K562 (cell line): Measurements from ENCODE around the gene GJD2. TPM values are rescaled to one million over a fixed set of nuclear protein-coding genes. Genes with fewer than 3 reads are reported as not detected.
A peak's percentile ranks its signal among the peaks of the same experiment; 100 is the strongest.

Experiments
- ATAC-seq: fragments of 200-7000 bp; cut with Tn5 transposase; 3 replicates; pipeline ENCODE4 v1.9.1; 2020; ENCODE audit warnings: moderate library complexity
- BruUV-seq: library from RNA; stranded (reverse); fragments of 400-500 nt; replicated peaks from 2 replicates; lab custom pipeline; 2021; lab: Mats Ljungman, UMichigan
- CTCF ChIA-PET: fragments of 300-600 bp; formaldehyde crosslinking; extraction: SDS; loops from one replicate; lab custom pipeline; 2021; ENCODE audit warnings: low intra/inter-chr PET ratio; lab: Yijun Ruan, JAX
- POLR2A ChIA-PET: fragments of 300-600, 350-650 bp; sonication (Branson Sonifier 250); formaldehyde crosslinking; extraction: SDS; loops from one replicate; lab custom pipeline; 2021; ENCODE audit warnings: antibody characterized with exemption, inconsistent platforms; lab: Yijun Ruan, JAX
- DNase-seq, 4 experiments: peaks; one replicate each; pipeline versions ENCODE4 v3.0.0 to v3.0.0-alpha.2; 2011 to 2018; ENCODE audit warnings: low spot score in 3 of 4, mixed read lengths in 3 of 4; ENCODE audit errors: extremely low read depth in 1 of 4
- FAIRE-seq: peaks from 2 replicates; lab custom pipeline; 2011; peaks lifted over from hg19 to GRCh38; lab: Jason Lieb, UNC
- H2AFZ ChIP-seq: 2 replicates; pipeline ENCODE4 v1.6.0; 2011; ENCODE audit warnings: low read depth, low read length, control low read depth, inconsistent platforms
- H3K27ac ChIP-seq: fragments of 200-600 bp; 3 replicates; pipeline ENCODE4 v1.8.0; 2011; ENCODE audit warnings: low read depth, mild to moderate bottlenecking, control low read depth, inconsistent platforms, low read length, moderate library complexity, mixed read lengths; ENCODE audit errors: extremely low read depth
- H3K27me3 ChIP-seq, 2 experiments: fragments of 300-600 bp in 1 of 2; 2 replicates in 1 of 2; 3 replicates in 1 of 2; pipeline versions ENCODE4 v1.6.0 to v1.8.0; 2011; ENCODE audit warnings: inconsistent platforms in 2 of 2, low read length in 2 of 2, mild to moderate bottlenecking in 1 of 2, mixed read lengths in 1 of 2, moderate library complexity in 1 of 2; ENCODE audit not compliant: control insufficient read depth in 2 of 2, insufficient read depth in 2 of 2
- H3K36me3 ChIP-seq: fragments of 300-600 bp; 3 replicates; pipeline ENCODE4 v1.8.0; 2011; ENCODE audit warnings: mild to moderate bottlenecking, low read length, inconsistent platforms; ENCODE audit not compliant: control insufficient read depth, insufficient read depth
- H3K4me1 ChIP-seq, 2 experiments: fragments of 200-600 bp in 1 of 2; replicated peaks in 1 of 2; 2 replicates in 1 of 2; 3 replicates in 1 of 2; pipeline versions ENCODE4 v1.5.1 to v1.8.0; 2011; ENCODE audit warnings: inconsistent platforms in 2 of 2, low read length in 2 of 2, mild to moderate bottlenecking in 1 of 2, mixed read lengths in 1 of 2, moderate library complexity in 1 of 2; ENCODE audit not compliant: control insufficient read depth in 2 of 2, insufficient read depth in 2 of 2
- H3K4me2 ChIP-seq: 2 replicates; pipeline ENCODE4 v1.6.1; 2011; ENCODE audit warnings: low read length, control low read depth, inconsistent platforms, mixed read lengths; ENCODE audit not compliant: insufficient read depth
- H3K4me3 ChIP-seq: fragments of 200-600 bp; sonication (generic), shearing (Covaris generic); 2 replicates; pipeline ENCODE4 v1.5.1; 2016; ENCODE audit warnings: control low read depth, inconsistent platforms
- H3K79me2 ChIP-seq: fragments of 200-600 bp; 3 replicates; pipeline ENCODE4 v1.8.0; 2011; ENCODE audit warnings: low read length, inconsistent platforms; ENCODE audit not compliant: control insufficient read depth, insufficient read depth
- H3K9ac ChIP-seq, 2 experiments: 2 replicates each; pipeline versions ENCODE4 v1.6.0 to v1.6.1; 2011; ENCODE audit warnings: low read depth in 2 of 2, low read length in 2 of 2, control low read depth in 1 of 2, inconsistent platforms in 1 of 2, mild to moderate bottlenecking in 1 of 2, mixed read lengths in 1 of 2; ENCODE audit not compliant: insufficient read depth in 1 of 2
- H3K9me1 ChIP-seq: one replicate; pipeline ENCODE4 v1.6.0; 2011; ENCODE audit warnings: inconsistent platforms, mild to moderate bottlenecking, low read length, moderate library complexity; ENCODE audit not compliant: control insufficient read depth, insufficient read depth
- H3K9me3 ChIP-seq: replicated peaks from 2 replicates; pipeline ENCODE4 v1.5.1; 2011; ENCODE audit warnings: low read depth, low read length, inconsistent platforms; ENCODE audit not compliant: control insufficient read depth, insufficient read depth
- H4K20me1 ChIP-seq: replicated peaks from 2 replicates; pipeline ENCODE4 v1.6.1; 2011; ENCODE audit warnings: low read length, inconsistent platforms, mixed read lengths; ENCODE audit not compliant: control insufficient read depth, insufficient read depth
- CREM ChIP-seq: IDR thresholded peaks from 2 replicates; pipeline ENCODE4 v1.6.1; 2014; ENCODE audit warnings: antibody characterized with exemption, low read depth
- DMBX1 ChIP-seq: fragments of 250-450 bp; sonication (Bioruptor Pico); IDR thresholded peaks from 2 replicates; pipeline ENCODE4 v1.8.0; 2022; ENCODE audit warnings: inconsistent platforms, mild to moderate bottlenecking, moderate library complexity, borderline replicate concordance
- E2F5 ChIP-seq: sonication (generic); formaldehyde crosslinking; IDR thresholded peaks from 2 replicates; pipeline ENCODE4 v1.8.0; 2022; ENCODE audit warnings: mild to moderate bottlenecking, missing genetic modification reagents
- EHMT2 ChIP-seq: fragments of 450-650 bp; IDR thresholded peaks from 2 replicates; pipeline ENCODE4 v1.6.1; 2018; ENCODE audit warnings: antibody characterized with exemption
- ELF1 ChIP-seq: fragments of 200-800 bp; sonication (Bioruptor generic); IDR thresholded peaks from 2 replicates; pipeline ENCODE4 v1.6.1; 2016; ENCODE audit warnings: missing genetic modification characterization, missing compliant biosample characterization
- FOXK2 ChIP-seq, 2 experiments: fragments of 450-650 bp; IDR thresholded peaks in 1 of 2; conservative IDR thresholded peaks in 1 of 2; 2 replicates each; pipeline ENCODE4 v1.6.1; 2016; ENCODE audit warnings: low read depth in 2 of 2, mild to moderate bottlenecking in 1 of 2
- KDM4B ChIP-seq, 2 experiments: fragments of 450-650 bp in 1 of 2; sonication (generic) in 1 of 2; IDR thresholded peaks; 2 replicates each; pipeline ENCODE4 v1.6.1; 2016 to 2017; ENCODE audit warnings: borderline replicate concordance in 2 of 2, antibody characterized with exemption in 1 of 2, low read depth in 1 of 2, mild to moderate bottlenecking in 1 of 2
- PHB2 ChIP-seq: fragments of 450-650 bp; IDR thresholded peaks from 2 replicates; pipeline ENCODE4 v1.6.1; 2017; ENCODE audit warnings: low read depth
- PHF20 ChIP-seq: fragments of 450-650 bp; IDR thresholded peaks from 2 replicates; pipeline ENCODE4 v1.6.1; 2018; ENCODE audit not compliant: partially characterized antibody
- POU5F1 ChIP-seq: fragments of 150-350 bp; IDR thresholded peaks from 2 replicates; pipeline ENCODE4 v1.6.1; 2014; ENCODE audit warnings: borderline replicate concordance, low read length, low read depth, mild to moderate bottlenecking; ENCODE audit not compliant: partially characterized antibody
- TAF1 ChIP-seq: IDR thresholded peaks from 2 replicates; pipeline ENCODE4 v1.6.1; 2011; ENCODE audit warnings: mild to moderate bottlenecking, low read length, moderate library complexity; ENCODE audit not compliant: insufficient read depth, control insufficient read depth, severe bottlenecking; ENCODE audit errors: extremely low read depth
- ZKSCAN3 ChIP-seq: fragments of 250-450 bp; sonication (Bioruptor Pico); IDR thresholded peaks from 2 replicates; pipeline ENCODE4 v1.4.0; 2020
- ZNF644 ChIP-seq: fragments of 200-800 bp; sonication (Bioruptor generic); IDR thresholded peaks from 2 replicates; pipeline ENCODE4 v1.6.1; 2016; ENCODE audit warnings: low read depth, missing genetic modification characterization, missing compliant biosample characterization
- WGBS: fragments of 100-300 bp; shearing (Covaris generic); methylation state at CpG from one replicate; pipeline ENCODE4 v1.1.6; 2016; ENCODE audit warnings: low coverage, mixed read lengths; ENCODE audit not compliant: insufficient coverage; ENCODE audit errors: missing lambda C conversion rate; 5-methylcytosine and 5-hydroxymethylcytosine counted together
- in situ Hi-C: fragments of 300-500 bp; cut with MboI; formaldehyde crosslinking; loops from 4 replicates; pipeline ENCODE4 v1.15.0; 2018; ENCODE audit warnings: inconsistent platforms, mixed read lengths
- intact Hi-C: fragments of 100-400 bp; cut with micrococcal nuclease; formaldehyde crosslinking; loops from 2 replicates; pipeline ENCODE4 v1.14.2; 2022
- polyA plus RNA-seq, 8 experiments: library from polyadenylated mRNA; depleted of rRNA in 4 of 8; stranded (reverse) in 5 of 8; unstranded in 3 of 8; fragments of >200 nt; fragmentation: Nextera tagmentation in 2 of 8; fragmentation: Illumina TruSeq in 1 of 8; extraction: Ambion mirVana in 2 of 8; extraction: Trizol in 1 of 8; gene quantifications; 2 replicates each; pipeline versions ENCODE4 v1.2.1 to v1.2.3, GENCODE V29; 2011 to 2014; ENCODE audit warnings: inconsistent platforms in 1 of 8, missing spikeins in 1 of 8
- total RNA-seq, 7 experiments: library from RNA; depleted of rRNA in 6 of 7; stranded (reverse); fragments of >200 nt in 6 of 7; fragmentation: Illumina TruSeq in 2 of 7; extraction: Trizol in 2 of 7; gene quantifications; 2 replicates each; pipeline versions ENCODE4 v1.2.1 to v1.2.3, GENCODE V29; 2011 to 2021; ENCODE audit warnings: low replicate concordance in 1 of 7
- TF ChIP-seq, protein P1 (sequence below), 2 experiments: IDR thresholded peaks; 2 replicates each; pipeline ENCODE4 v1.6.1; 2012; ENCODE audit warnings: improper control_type of control experiment in 2 of 2, low read depth in 2 of 2, low read length in 2 of 2, borderline replicate concordance in 1 of 2

GJD2 gene
- total and polyA plus RNA-seq, 9 of the 15 experiments (the other 6 are each of a cell fraction or from before 2014, with no cell fraction given): not detected

- no peak for TF ChIP-seq E2F5 (CRISPR knock-in tag)
- TF ChIP-seq POU5F1: no peak
- TF ChIP-seq PHB2: no peak
- no peak for TF ChIP-seq TAF1
- TF ChIP-seq PHF20: no peak
- TF ChIP-seq ZKSCAN3: no peak
Observed at GRCh38 chr15:34754171-34754601, 612 bp downstream of the GJD2 start (continued).

DNA sequence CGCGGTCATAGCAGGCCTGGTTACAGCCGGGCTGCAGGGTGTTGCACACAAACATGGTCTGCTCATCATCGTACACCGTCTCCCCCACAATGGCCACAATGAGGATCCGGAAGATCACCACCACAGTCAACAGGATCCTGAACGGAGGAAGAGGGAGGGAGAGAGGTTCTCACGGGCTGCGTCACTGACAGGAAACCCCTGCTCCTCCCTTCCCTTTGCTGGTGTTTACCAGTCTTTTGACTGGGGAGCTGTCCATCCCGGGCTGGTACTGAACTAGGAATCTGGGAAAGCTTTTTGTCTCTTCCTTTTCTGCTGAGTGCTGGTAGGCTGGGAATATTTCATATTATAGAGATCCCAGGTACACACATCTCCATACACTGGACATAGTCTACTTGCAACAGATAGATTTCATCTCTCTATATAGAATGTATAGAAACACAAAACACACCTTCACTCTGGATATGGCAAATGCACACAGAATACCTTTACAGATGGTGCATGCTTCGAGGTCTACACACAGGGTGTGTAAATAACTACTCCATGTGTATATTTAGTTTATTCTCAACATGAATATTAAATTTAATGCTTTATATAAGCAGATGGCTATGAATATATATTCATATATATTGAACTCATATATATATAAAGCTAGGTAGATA, 1.4 kb downstream of the GJD2 start:
- DNase-seq (peak; percentile 45 to 54 (median 50)), ATAC-seq (peak; percentile 81), FAIRE-seq (peak; percentile 85)
- intact Hi-C loops: no loop called here
- no TSS peak for BruUV-seq
- Histone ChIP-seq H3K9ac (no peak overlapping the region), H3K4me3 (no peak overlapping the region), H3K9me3 (no peaks in the 10 kb centered on the region), H3K36me3 (no peaks in the 10 kb centered on the region), H3K79me2 (no peaks in the 10 kb centered on the region), H3K27ac (no peak overlapping the region), H3K9me1 (no peaks in the 10 kb centered on the region), H3K27me3 (peaks cover 26 to 40% of the 10 kb centered on the region in 2 experiments), H3K4me2 (no peak overlapping the region), H3K4me1 (peaks cover 0 to 12% of the 10 kb centered on the region in 2 experiments; a peak in 2 of 5 replicates), H4K20me1 (no peaks in the 10 kb centered on the region), H2AFZ (no peak overlapping the region)
- in situ Hi-C loops: no loop called here
- POLR2A ChIA-PET: interaction anchor here (1.0 to 1.5 kb wide), 2 partner anchors 15 to 16 kb away, joined by 3 read pairs; no protein-coding TSS in a partner anchor
- WGBS: 26% methylated on average over 11 of the region's 11 CpGs
- CTCF ChIA-PET: no interaction called here
- TF ChIP-seq CREM (peak; percentile 61), FOXK2 (conservative IDR thresholded peaks at IDR 0.05 in 1 of 2, IDR thresholded peaks at IDR 0.05 in 1 of 2; ENCODE audit: low read depth in 2 of 2) (peak; percentile 26 to 51; a peak in 1 of 4 replicates), DMBX1 (CRISPR knock-in tag) (peak; percentile 71; the same call in 1 of the 2 replicates), ZNF644 (peak; percentile 45; the same call in 1 of the 2 replicates), EHMT2 (peak; percentile 98), ELF1 (tag) (no peak), KDM4B (IDR thresholded peaks at IDR 0.05; ENCODE audit: borderline replicate concordance in 2 of 2, low read depth in 1 of 2) (no peak)
- TF ChIP-seq, protein P1, sequence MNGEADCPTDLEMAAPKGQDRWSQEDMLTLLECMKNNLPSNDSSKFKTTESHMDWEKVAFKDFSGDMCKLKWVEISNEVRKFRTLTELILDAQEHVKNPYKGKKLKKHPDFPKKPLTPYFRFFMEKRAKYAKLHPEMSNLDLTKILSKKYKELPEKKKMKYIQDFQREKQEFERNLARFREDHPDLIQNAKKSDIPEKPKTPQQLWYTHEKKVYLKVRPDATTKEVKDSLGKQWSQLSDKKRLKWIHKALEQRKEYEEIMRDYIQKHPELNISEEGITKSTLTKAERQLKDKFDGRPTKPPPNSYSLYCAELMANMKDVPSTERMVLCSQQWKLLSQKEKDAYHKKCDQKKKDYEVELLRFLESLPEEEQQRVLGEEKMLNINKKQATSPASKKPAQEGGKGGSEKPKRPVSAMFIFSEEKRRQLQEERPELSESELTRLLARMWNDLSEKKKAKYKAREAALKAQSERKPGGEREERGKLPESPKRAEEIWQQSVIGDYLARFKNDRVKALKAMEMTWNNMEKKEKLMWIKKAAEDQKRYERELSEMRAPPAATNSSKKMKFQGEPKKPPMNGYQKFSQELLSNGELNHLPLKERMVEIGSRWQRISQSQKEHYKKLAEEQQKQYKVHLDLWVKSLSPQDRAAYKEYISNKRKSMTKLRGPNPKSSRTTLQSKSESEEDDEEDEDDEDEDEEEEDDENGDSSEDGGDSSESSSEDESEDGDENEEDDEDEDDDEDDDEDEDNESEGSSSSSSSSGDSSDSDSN (IDR thresholded peaks at IDR 0.05; ENCODE audit: borderline replicate concordance in 1 of 2, low read depth in 2 of 2, low read length in 2 of 2): no peak
